ENCODE results near the gene OR10A3.

GRCh38 chr11:7965386-7965785 lies 23.9 kb upstream of the OR10A3 start, which contains the start of gene NLRP10:
- TF ChIP-seq, protein P1, sequence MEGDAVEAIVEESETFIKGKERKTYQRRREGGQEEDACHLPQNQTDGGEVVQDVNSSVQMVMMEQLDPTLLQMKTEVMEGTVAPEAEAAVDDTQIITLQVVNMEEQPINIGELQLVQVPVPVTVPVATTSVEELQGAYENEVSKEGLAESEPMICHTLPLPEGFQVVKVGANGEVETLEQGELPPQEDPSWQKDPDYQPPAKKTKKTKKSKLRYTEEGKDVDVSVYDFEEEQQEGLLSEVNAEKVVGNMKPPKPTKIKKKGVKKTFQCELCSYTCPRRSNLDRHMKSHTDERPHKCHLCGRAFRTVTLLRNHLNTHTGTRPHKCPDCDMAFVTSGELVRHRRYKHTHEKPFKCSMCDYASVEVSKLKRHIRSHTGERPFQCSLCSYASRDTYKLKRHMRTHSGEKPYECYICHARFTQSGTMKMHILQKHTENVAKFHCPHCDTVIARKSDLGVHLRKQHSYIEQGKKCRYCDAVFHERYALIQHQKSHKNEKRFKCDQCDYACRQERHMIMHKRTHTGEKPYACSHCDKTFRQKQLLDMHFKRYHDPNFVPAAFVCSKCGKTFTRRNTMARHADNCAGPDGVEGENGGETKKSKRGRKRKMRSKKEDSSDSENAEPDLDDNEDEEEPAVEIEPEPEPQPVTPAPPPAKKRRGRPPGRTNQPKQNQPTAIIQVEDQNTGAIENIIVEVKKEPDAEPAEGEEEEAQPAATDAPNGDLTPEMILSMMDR (IDR thresholded peaks at IDR 0.05; ENCODE audit: insufficient read depth, low read depth, low read length) = no peak
- TF ChIP-seq EZH2 (IDR thresholded peaks at IDR 0.05; ENCODE audit: insufficient read depth, low read length) = no peak

All from astrocyte (in vitro differentiated cells and primary cell).